Epithelial cell of esophagus (primary cell): ENCODE results near the gene TSPAN4.

Experiments
- DNase-seq: peaks from one replicate; pipeline ENCODE4 v3.0.0; 2010; ENCODE audit warnings: low read depth
- H3K4me3 ChIP-seq: 2 replicates; pipeline ENCODE4 v1.5.1; 2011; ENCODE audit warnings: mild to moderate bottlenecking, low read length, control low read depth
- TF ChIP-seq, protein P1 (sequence below): IDR thresholded peaks from 2 replicates; pipeline ENCODE4 v1.5.1; 2011; ENCODE audit warnings: low read depth, mild to moderate bottlenecking, low read length, control low read depth, inconsistent platforms; ENCODE audit not compliant: insufficient read depth; ENCODE audit errors: missing control alignments

TSPAN4 gene

GRCh38 chr11:884578-885070, 42.0 kb downstream of the TSPAN4 start:
- no peak for DNase-seq
- TF ChIP-seq, protein P1, sequence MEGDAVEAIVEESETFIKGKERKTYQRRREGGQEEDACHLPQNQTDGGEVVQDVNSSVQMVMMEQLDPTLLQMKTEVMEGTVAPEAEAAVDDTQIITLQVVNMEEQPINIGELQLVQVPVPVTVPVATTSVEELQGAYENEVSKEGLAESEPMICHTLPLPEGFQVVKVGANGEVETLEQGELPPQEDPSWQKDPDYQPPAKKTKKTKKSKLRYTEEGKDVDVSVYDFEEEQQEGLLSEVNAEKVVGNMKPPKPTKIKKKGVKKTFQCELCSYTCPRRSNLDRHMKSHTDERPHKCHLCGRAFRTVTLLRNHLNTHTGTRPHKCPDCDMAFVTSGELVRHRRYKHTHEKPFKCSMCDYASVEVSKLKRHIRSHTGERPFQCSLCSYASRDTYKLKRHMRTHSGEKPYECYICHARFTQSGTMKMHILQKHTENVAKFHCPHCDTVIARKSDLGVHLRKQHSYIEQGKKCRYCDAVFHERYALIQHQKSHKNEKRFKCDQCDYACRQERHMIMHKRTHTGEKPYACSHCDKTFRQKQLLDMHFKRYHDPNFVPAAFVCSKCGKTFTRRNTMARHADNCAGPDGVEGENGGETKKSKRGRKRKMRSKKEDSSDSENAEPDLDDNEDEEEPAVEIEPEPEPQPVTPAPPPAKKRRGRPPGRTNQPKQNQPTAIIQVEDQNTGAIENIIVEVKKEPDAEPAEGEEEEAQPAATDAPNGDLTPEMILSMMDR, result no peak
- H3K4me3 ChIP-seq, result no peak overlapping the region

- TF ChIP-seq, protein P1, result no peak
- no peak for DNase-seq
- H3K4me3 ChIP-seq, result no peak overlapping the region
Observed at GRCh38 chr11:886568-886967, 43.9 kb downstream of the TSPAN4 start.

GRCh38 chr11:887589-887988, 44.9 kb downstream of the TSPAN4 start:
- H3K4me3 ChIP-seq, result no peak overlapping the region
- no peak for DNase-seq
- TF ChIP-seq, protein P1, result no peak

- DNase-seq, result no peak
- TF ChIP-seq, protein P1, result no peak
- H3K4me3 ChIP-seq, result no peak overlapping the region
Observed at GRCh38 chr11:888310-889212, 45.9 kb downstream of the TSPAN4 start.

DNA sequence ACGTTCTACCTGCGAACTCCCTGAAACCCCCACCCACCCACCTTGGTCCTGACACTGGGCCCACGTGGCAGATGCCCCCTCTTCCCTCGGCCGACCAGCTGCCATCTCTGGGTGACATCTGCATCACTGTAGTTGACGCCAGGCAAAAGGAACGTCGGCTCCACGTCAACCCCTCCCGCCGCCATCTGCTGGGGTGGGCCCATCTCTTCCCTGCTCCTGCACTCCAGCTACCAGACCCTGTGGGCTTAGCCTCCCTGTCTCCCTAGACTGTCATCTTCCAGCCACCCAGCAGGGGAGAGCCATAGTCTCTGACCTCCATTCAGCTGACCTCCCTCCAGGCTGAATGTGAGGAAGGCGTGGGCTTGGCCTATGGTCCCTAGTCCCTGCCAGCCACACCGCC, 46.6 kb downstream of the TSPAN4 start:
- H3K4me3 ChIP-seq, result no peak overlapping the region
- no peak for DNase-seq
- TF ChIP-seq, protein P1, result no peak

DNA sequence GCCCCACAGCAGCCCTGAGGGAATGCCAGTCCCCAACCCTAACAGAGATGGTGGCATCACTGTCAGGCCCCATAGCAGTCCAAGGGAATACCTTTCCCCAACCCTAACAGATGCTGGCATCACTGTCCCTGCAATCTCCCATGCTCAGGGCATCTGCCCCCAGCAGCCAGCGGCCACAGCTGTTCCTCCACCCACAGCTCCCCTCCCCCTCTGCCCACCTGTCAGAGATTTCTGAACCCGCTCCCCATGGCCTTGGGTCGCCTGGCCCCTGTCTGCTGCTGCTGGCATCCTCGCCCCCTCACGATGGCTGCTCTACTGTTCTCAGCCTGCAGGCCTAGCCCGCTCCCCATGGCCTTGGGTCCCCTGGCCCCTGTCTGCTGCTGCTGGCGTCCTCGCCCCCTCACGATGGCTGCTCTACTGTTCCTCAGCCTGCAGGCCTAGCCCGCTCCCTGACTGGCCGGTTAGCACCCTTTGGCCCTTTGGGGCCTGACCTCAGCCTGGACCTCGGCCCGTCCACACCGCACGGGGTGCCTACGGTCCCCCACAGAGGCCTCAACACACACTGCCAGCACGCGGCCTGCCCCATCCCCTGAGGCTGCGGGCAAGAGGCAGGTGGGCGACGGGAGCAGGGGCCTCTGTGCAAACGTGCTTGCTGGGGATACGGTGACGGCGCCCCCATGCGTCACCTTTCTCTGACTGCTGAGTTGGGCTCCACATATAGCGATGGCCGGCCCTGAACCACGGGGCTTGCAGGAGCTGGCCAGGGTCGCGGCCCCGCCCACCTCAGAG, 47.2 kb downstream of the TSPAN4 start:
- TF ChIP-seq, protein P1, result no peak
- no peak overlapping the region for H3K4me3 ChIP-seq
- DNase-seq, result no peak
